Activated CD8-positive, alpha-beta memory T cell treated with anti-CD3 and anti-CD28 coated beads, Interleukin-2, amount 50 U/mL, for 24 hours (primary cell): ENCODE data around the gene STYXL2.

Experiments used
- DNase-seq: peaks from one replicate; pipeline ENCODE4 v3.0.0-alpha.2; 2020; ENCODE audit errors: extremely low read depth

Gene STYXL2

DNA sequence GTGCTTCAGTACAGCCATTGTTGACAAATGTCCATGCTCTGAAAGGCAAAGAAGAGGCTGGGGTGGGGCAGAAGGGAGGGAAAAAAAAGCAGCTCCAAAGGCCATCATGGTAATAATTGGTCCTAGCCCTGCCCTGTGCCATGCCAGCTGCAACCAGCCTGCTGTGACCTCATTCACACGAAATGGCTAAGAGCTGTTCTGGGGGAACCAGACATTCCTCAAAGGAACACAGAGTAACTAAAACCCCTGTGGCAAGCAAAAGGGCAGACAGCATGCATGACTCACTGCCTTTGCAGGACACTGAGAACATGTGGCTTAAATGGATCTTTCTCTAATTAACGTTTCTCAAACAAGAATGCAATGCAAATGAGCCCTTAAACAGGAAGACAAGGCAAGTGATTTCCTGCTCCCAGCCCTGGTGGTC, 42.3 kb downstream of the STYXL2 start:
- no peak for DNase-seq

- DNase-seq = no peak
Measured at GRCh38 chr1:167136806-167137205, 42.9 kb downstream of the STYXL2 start.

- DNase-seq = no peak
Measured at GRCh38 chr1:167137332-167137781, 43.5 kb downstream of the STYXL2 start.

- DNase-seq = no peak
Measured at GRCh38 chr1:167137793-167138510, 44.1 kb downstream of the STYXL2 start.

DNA sequence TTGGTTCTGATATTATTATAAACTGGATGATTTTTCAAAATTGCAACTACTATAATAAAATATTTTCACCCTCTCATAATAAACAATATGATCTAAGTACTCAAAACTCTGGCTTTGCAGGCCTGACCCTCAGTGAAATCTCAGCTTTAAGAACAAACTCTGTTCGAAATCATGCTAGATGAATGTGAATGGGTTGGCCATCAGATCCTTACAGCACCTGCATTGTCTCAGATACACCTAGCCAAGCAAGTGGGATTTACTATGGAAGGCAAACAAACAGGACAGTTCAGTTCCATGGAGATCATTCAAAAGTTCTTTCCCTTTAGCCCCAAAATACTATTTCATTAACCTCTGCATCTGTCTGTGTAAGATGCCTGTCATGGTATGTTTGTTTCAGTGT, 44.8 kb downstream of the STYXL2 start:
- DNase-seq = no peak

GRCh38 chr1:167141963-167142362, 48.1 kb downstream of the STYXL2 start:
- DNase-seq = no peak
